HG03460 (cell line): ENCODE measurements around the gene CPTP.

Experiments
- ATAC-seq: cut with Tn5 transposase; IDR thresholded peaks from one replicate; pipeline ENCODE4 v1.9.1; 2021; ENCODE audit not compliant: unreplicated experiment

The CPTP gene

DNA sequence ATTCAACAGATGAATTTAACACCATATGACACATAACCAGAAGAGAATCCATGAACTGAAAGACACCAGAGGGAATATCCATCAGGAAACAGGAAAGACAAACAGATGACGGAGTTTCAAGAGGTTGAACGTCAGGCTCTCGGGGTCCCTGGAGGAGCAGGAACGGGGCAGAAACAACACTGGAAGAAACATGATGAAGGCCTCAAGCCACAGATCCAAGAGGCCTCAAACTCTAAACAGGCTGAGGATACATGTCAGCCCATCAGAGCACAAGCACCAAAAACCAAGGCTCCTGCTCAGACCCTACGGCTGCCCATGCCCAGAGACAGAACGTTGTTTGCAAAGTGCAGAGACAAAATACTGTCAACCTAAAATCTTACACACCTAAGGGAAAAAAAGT lies 7.2 kb upstream of the CPTP start:
- no peak for ATAC-seq

DNA sequence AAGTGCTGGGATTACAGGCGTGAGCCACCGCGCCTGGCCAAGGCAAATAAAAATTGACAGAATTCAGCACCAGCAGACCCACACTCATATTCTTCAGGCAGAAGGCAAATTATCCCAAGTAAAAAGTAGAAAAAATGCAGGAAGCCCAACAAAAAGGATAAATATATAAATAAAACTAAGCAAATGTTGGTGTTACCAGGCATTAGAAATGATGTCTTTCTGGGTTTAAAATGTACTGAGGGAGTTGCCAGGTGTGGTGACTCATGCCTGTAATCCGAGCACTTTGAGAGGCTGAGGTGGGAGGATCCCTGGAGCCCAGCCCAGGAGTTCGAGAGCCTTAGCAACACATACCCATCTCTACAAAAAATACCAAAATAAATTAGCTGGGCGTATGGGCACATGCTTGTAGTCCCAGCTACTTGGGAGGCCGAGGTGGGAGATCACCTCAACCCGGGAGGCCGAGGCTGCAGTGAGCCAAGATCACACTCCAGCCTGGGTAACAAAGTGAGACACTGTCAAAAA lies 6.4 kb upstream of the CPTP start:
- ATAC-seq: no peak

DNA sequence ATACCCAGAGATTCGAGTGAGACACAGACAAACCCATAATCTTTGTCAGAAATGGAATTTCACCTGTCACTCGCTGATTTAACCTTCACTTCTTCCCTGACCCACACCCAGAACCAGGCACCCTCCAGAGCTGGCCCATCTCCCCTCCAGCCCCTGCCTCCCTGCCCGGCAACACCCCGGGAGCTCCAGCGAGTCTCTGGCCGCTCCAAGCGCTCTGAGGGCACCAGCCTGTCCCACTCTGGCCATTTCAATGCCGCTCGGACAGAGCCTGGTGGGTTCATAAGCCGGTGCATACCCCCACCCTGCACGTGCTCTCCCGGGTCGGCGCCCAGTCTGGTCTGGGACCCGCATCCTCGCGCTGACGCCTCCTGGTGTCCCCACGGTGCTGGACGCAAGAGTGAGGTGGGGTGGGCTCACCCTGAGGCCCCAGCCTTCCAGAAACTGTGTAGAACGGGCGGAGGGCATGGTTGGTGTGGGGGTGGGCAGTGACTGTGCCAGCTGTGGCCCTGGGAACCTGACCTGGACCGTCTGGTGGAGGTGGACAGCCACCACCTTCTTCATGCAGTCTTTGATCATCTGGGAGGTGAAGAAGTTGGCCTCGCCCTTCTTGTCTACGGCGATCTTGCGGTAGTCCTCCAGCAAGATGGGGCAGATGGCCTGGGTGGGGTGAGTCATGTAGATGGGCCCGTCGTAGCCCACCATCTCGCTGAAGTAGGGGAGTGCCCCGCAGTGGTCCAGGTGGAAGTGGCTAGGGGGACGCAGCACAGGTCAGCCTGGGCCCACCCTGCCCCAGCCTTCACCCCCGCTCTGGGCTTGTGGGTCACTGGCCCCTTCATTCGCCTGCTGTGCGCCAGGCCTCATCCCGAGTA lies 5.6 kb upstream of the CPTP start:
- ATAC-seq: no peak

DNA sequence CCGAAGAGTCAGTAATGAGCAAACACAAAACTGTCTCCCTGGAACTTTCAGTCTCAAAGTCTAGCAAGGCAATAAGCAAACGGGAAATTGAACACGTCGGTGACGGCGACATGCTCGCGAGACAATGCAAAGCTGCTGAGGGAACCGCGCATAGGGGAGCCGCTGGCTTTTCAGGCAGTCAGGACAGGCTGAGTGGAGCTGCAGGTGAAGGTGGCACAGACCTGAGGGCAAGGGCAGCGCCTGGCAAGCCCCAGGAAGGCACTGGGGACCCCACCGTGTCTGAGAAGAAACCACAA lies 5.0 kb upstream of the CPTP start:
- ATAC-seq: no peak

DNA sequence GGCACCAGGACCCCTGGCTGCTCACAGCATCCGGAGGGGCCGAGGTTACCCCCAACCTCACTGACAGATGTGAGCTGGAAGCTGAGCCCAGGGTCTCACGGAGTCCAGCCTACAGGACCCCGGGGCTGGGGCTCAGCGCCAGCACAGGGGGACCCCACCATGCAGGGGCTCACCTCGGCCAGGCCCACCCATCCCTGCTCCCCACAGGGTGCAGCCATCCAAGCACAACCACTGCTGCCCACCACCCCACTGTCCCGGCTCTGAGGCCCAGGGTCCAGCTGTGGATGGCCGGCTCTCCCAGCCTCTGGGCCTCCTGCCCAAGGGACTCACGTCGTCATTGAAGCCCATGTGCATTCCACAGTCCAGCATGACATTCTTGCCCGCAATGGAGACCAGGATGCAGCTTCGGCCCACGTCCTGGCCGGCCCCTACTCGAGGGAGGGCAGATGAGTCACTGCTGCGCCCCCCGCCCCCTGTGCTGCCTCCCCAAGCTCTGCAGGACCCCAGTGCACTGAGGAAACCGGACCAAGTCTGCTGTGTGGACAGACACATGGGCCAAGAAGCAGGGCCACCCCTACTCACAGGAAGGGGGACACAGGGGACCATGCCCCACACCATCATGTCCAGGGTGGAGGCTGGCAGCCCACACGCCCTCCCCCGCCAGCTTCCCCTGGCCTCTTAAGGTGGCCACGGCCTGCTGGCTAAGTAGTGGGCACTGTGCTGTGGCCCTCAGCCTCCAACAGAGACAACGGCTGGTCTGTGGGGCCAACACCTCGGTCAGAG lies 3.7 kb upstream of the CPTP start:
- ATAC-seq: no peak

DNA sequence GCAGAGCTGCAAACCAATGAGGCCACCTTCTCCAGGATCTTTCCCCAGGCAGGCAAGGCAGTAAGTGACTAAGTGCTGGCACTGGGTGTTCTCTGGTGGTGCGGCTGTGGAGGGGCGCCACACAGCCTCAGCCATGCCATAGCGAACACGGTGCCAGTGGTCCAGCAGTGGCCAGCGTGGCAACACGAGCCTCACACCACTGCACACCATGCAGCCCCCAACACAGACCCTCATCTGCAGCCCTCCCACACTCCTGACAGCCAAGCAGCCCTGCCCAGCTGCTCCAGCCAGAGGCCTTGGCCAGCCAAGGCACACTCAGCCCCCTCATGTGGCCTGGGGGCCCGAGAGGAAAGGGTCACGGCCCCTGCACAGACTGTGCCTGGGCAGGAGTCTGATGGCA lies 3.1 kb upstream of the CPTP start:
- no peak for ATAC-seq

DNA sequence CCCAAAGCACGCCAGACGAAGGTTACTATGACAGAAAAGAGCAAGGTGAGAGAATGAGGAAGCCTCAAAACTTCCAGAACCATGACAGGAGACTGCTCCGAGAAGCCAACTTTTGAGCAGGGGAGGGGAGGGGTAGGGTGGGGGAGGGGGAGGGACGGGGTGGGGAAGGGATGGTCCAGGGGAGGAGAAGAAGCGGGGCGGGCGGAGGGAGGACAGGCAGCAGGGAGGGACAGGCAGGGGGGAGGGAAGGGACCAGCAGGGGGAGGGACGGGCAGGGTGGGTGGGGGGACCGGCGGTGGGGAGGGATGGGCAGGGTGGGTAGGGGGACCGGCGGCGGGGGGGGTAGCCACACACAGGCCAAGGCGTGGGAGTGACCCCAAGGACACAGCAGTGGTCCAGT lies 2.2 kb upstream of the CPTP start:
- no peak for ATAC-seq

DNA sequence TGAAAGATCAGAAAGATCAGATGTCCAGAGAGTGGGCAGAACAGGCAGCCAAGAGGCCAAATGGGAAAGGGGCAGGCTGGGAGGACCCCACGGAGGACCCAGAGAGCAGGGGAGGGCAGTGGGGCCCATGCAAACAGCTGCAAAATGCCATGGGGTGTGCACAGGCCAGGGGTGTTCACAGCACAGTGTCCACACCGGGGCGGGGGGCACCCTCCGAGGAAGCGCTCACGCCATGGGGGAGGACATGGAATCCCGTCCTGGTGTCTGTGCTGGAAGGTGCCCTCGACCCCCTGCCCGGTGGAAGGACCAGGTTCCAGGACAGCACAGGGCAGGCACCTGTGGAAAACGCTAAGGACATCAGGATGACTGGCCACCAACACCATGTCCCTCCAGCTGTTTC lies 1.6 kb upstream of the CPTP start:
- ATAC-seq: no peak

DNA sequence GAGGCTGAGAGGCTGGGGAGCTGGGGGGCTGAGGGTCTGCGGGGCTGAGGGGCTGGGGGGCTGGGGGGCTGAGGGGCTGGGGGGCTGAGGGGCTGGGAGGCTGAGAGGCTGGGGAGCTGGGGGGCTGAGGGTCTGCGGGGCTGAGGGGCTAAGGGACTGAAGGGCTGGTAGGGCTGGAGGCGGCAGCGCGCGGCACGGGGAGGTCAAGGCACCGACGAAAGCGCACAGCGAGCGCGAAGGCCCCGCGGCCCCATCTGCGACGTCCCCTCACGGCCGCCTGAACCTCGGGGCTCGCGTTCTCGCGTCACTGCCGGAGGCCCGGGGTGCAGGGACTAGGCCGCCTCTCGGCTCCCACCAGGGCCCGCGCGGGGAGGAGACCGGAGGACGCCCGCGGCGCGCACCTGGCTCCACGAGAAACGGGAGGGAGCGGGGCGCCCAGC lies 498 bp upstream of the CPTP start:
- ATAC-seq: peak; percentile 6

DNA sequence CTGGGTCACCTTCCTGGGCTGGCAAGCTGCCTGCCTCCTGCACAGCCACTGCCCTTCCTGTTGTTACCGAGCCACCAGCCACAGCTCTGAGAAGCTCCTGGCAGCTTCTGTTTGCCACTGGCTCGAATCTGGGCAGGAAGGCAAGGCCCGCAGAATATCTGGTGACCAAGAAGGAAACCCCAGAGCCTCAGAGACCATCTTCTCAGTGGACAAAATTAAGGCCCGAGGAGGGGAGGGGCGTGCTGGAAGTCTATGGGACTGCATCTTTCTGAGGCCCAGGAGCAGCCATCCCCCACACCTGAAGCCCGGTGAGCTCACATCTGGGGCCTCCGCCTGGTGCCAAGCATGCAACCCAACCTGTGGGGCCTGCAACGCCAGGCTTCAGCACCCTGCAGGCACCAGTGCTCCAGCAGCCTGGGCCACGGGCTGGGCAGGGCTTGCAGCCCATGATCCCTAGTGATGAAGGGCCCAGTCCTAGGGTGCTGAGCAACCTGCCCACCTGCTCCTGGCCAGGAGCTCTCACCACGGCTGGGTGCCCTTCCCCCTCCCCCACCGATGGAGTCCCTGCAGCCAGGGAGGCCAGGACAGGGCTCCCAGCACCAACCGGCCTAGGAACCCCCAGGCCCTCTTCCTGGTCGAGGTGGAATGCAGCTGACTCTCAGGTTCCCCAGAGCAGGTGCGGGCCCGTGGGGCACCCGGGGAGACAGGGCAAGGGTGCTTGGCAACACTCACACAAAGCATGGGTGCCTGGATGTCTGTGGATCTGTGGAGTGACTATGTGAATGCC lies 879 bp downstream of the CPTP start:
- ATAC-seq: no peak

DNA sequence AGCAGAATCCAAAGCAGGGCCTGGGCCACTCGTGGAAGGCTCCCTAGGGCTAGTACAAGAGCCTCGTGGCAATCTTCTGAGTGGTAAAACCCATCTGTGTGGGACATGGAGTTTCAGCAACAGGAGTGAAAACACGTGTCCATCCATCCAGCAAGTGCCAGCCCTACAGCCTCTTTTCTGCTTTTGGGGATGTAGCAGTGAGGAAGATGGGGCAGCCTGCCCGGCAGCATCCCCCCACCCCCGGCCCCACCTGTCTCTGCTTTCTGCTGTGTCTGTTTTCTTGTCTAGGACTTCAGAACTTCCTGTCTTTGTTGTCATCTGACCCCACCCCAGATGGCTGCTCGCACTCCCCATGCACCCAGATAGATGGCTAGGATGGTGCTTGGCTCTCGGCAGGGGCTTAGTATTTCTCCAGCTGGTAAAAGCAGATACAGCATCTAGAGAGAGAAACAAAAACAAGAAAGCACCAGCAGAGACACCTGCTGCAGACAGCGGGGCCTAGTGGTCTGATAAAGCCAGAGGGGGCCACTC lies 1.5 kb downstream of the CPTP start:
- ATAC-seq: no peak

DNA sequence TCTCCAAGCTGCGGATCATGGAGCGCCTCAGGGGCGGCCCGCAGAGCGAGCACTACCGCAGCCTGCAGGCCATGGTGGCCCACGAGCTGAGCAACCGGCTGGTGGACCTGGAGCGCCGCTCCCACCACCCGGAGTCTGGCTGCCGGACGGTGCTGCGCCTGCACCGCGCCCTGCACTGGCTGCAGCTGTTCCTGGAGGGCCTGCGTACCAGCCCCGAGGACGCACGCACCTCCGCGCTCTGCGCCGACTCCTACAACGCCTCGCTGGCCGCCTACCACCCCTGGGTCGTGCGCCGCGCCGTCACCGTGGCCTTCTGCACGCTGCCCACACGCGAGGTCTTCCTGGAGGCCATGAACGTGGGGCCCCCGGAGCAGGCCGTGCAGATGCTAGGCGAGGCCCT lies 2.7 kb downstream of the CPTP start:
- ATAC-seq: no peak

DNA sequence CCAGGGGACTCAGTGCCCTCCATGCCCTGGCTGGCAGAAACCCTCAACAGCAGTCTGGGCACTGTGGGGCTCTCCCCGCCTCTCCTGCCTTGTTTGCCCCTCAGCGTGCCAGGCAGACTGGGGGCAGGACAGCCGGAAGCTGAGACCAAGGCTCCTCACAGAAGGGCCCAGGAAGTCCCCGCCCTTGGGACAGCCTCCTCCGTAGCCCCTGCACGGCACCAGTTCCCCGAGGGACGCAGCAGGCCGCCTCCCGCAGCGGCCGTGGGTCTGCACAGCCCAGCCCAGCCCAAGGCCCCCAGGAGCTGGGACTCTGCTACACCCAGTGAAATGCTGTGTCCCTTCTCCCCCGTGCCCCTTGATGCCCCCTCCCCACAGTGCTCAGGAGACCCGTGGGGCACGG lies 3.7 kb downstream of the CPTP start:
- ATAC-seq: no peak

DNA sequence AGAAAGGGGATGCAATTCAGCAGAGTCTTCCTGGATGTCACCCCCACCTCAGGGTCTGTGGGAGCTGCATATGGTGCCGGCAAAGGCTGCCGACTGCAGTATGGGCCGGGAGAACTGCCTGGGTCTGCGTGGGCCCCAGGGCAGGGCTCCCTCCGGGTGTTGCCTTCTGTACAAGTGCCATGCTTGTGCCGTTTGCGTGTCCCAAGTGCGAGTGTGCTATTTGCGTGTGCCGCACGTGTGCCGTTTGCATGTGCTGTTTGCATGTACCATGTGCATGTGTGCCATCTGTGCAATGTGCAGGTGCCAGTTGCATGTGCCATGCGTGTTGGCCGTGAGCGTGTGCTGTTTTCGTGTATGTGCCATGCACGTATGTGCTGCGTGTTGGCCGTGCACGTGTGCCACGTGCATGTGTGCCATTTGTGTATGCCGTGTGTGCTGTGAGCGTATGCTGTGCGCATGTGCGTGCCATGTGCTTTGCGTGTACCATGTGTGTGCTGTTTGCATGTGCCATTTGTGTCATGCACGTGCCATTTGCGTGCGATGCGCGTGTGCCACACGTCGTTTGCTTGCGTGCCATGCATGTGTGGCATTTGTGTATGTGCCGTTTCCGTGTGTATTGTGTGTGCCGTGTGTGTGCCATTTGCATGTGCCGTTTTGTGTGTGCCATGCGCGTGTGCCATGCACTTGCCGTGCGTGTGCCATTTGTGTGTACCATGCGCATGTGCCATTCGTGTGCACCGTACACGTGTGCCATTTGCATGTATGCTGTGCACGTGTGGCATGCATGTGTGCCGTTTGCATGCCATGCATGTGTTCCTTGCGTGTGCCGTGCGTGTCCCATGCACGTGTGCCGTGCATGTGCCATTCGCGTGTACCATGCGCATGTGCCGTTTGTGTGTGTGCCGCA lies 5.0 kb downstream of the CPTP start:
- no peak for ATAC-seq

DNA sequence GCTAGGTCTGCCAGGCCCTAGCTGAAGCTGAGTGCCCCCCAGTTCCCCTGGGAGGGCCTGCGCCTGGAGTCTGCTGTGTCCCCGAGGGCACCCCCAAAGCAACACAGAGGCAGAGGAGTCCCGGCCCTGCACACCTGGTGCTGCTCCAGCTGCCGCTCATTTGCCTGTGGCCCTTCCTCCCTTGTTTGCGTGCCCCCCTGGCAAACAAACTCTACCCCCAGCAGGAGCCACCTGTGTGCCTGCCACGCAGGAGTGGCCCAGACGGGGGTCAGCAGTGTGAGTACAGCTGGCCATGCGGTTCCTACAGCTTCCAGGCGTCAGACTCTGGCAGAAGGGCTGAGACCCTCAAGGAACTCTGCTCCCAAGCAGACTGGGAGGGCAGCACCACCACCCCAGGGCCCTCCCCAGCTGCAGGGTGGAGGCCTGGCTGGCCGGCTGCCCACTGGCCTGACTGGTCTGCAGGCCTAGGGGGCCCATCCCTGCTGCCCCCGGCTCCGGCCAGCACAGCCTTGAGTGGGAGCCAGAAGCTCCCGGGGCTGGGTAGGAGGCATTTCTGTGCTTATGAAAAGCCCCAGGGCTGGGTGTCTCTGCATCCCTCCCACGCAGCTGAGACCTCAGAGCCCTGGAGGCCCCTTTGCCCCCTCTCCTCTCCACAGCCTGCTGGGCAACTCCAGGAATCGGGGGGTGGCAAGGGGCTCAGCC lies 5.9 kb downstream of the CPTP start:
- ATAC-seq: no peak

DNA sequence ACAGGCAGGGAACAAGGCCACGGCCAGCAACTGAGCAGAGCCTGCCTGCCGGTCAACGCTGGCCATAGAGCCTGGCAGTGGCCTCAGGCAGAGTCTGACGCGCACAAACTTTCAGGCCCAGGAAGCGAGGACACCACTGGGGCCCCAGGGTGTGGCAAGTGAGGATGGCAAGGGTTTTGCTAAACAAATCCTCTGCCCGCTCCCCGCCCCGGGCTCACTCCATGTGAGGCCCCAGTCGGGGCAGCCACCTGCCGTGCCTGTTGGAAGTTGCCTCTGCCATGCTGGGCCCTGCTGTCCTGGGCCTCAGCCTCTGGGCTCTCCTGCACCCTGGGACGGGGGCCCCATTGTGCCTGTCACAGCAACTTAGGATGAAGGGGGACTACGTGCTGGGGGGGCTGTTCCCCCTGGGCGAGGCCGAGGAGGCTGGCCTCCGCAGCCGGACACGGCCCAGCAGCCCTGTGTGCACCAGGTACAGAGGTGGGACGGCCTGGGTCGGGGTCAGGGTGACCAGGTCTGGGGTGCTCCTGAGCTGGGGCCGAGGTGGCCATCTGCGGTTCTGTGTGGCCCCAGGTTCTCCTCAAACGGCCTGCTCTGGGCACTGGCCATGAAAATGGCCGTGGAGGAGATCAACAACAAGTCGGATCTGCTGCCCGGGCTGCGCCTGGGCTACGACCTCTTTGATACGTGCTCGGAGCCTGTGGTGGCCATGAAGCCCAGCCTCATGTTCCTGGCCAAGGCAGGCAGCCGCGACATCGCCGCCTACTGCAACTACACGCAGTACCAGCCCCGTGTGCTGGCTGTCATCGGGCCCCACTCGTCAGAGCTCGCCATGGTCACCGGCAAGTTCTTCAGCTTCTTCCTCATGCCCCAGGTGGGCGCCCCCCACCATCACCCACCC lies 6.7 kb downstream of the CPTP start, which contains the start of gene TAS1R3:
Gene TAS1R3 (plus strand): TSS at position 213 of the 898 bp plus-strand sequence. CDS start 66 bp downstream, at position 279.
- no peak for ATAC-seq

DNA sequence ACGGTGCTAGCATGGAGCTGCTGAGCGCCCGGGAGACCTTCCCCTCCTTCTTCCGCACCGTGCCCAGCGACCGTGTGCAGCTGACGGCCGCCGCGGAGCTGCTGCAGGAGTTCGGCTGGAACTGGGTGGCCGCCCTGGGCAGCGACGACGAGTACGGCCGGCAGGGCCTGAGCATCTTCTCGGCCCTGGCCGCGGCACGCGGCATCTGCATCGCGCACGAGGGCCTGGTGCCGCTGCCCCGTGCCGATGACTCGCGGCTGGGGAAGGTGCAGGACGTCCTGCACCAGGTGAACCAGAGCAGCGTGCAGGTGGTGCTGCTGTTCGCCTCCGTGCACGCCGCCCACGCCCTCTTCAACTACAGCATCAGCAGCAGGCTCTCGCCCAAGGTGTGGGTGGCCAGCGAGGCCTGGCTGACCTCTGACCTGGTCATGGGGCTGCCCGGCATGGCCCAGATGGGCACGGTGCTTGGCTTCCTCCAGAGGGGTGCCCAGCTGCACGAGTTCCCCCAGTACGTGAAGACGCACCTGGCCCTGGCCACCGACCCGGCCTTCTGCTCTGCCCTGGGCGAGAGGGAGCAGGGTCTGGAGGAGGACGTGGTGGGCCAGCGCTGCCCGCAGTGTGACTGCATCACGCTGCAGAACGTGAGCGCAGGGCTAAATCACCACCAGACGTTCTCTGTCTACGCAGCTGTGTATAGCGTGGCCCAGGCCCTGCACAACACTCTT lies 7.6 kb downstream of the CPTP start:
- ATAC-seq: no peak
